Measurements from ENCODE around the gene KCNMB1. TPM values are rescaled to one million over a fixed set of nuclear protein-coding genes. Genes with fewer than 3 reads are reported as not detected.

KCNMB1 gene
- total RNA-seq, 1 experiment from 2014 or later = not detected

GRCh38 chr5:170333161-170333910 lies 55.8 kb downstream of the KCNMB1 start:
- Histone ChIP-seq H3K4me3 (ENCODE audit: low read length) (no peak overlapping the region), H2AFZ (ENCODE audit: low read length) (no peak overlapping the region), H3F3A (ENCODE audit: low read length, unreplicated experiment) (no peaks in the 10 kb centered on the region), H4K20me1 (ENCODE audit: low read length) (no peaks in the 10 kb centered on the region), H3K79me2 (ENCODE audit: low read length) (no peaks in the 10 kb centered on the region), H3K4me2 (ENCODE audit: low read length) (no peak overlapping the region), H3K27ac (ENCODE audit: low read length) (no peak overlapping the region), H3K9me2 (replicated peaks; ENCODE audit: low read length) (no peaks in the 10 kb centered on the region), H3K27me3 (ENCODE audit: low read length) (peaks cover 44% of the 10 kb centered on the region), H3K36me3 (ENCODE audit: low read depth, low read length) (no peaks in the 10 kb centered on the region), H3K4me1 (ENCODE audit: insufficient read depth, low read length) (no peaks in the 10 kb centered on the region), H3K9ac (ENCODE audit: low read length) (no peak overlapping the region), H3K9me3 (ENCODE audit: low read length) (no peaks in the 10 kb centered on the region)
- CTCF ChIA-PET = interaction anchor here (0.5 kb wide), 1 partner anchor 68 kb away, joined by 4 read pairs; no protein-coding TSS in a partner anchor
- DNase-seq = no peak
- TF ChIP-seq EZH2phosphoT487 (IDR thresholded peaks at IDR 0.05; ENCODE audit: borderline replicate concordance, low read length) (no peak), CTCF (conservative IDR thresholded peaks at IDR 0.05; ENCODE audit: low read depth, low read length) (no peak), EZH2 (IDR thresholded peaks at IDR 0.05; ENCODE audit: low read length, unreplicated experiment) (no peak)
- POLR2A ChIA-PET (ENCODE audit: unreplicated experiment) = no interaction called here
- intact Hi-C loops (cut with micrococcal nuclease) = no loop called here
- no peak for ATAC-seq
- BruUV-seq (replicated peaks) = no TSS peak

GRCh38 chr5:170332058-170332457 lies 57.1 kb downstream of the KCNMB1 start:
- Histone ChIP-seq H3K36me3 (ENCODE audit: low read depth, low read length) (no peaks in the 10 kb centered on the region), H3K4me2 (ENCODE audit: low read length) (no peak overlapping the region), H2AFZ (ENCODE audit: low read length) (no peak overlapping the region), H3K9ac (ENCODE audit: low read length) (no peak overlapping the region), H3K27ac (ENCODE audit: low read length) (no peak overlapping the region), H4K20me1 (ENCODE audit: low read length) (no peaks in the 10 kb centered on the region), H3F3A (ENCODE audit: low read length, unreplicated experiment) (no peaks in the 10 kb centered on the region), H3K4me1 (ENCODE audit: insufficient read depth, low read length) (no peaks in the 10 kb centered on the region), H3K27me3 (ENCODE audit: low read length) (peaks cover 33% of the 10 kb centered on the region), H3K9me2 (replicated peaks; ENCODE audit: low read length) (no peaks in the 10 kb centered on the region), H3K9me3 (ENCODE audit: low read length) (no peaks in the 10 kb centered on the region), H3K4me3 (ENCODE audit: low read length) (no peak overlapping the region), H3K79me2 (ENCODE audit: low read length) (no peaks in the 10 kb centered on the region)
- no TSS peak for BruUV-seq (replicated peaks)
- ATAC-seq (no peak), DNase-seq (no peak)
- POLR2A ChIA-PET (ENCODE audit: unreplicated experiment) = no interaction called here
- CTCF ChIA-PET = no interaction called here
- TF ChIP-seq CTCF (conservative IDR thresholded peaks at IDR 0.05; ENCODE audit: low read depth, low read length) (no peak), EZH2phosphoT487 (IDR thresholded peaks at IDR 0.05; ENCODE audit: borderline replicate concordance, low read length) (no peak), EZH2 (IDR thresholded peaks at IDR 0.05; ENCODE audit: low read length, unreplicated experiment) (no peak)
- intact Hi-C loops (cut with micrococcal nuclease) = no loop called here

- intact Hi-C loops (cut with micrococcal nuclease) = no loop called here
- H3K9me3 ChIP-seq (ENCODE audit: low read length) = no peaks in the 10 kb centered on the region
- ATAC-seq (no peak), DNase-seq (no peak)
- ChIA-PET CTCF (no interaction called here), POLR2A (ENCODE audit: unreplicated experiment) (no interaction called here)
- no peaks in the 10 kb centered on the region for H3K4me1 ChIP-seq (ENCODE audit: insufficient read depth, low read length)
- no peaks in the 10 kb centered on the region for H3K9me2 ChIP-seq (replicated peaks; ENCODE audit: low read length)
- no peak for TF ChIP-seq EZH2 (IDR thresholded peaks at IDR 0.05; ENCODE audit: low read length, unreplicated experiment)
- TF ChIP-seq CTCF (conservative IDR thresholded peaks at IDR 0.05; ENCODE audit: low read depth, low read length) = no peak
- no peak for TF ChIP-seq EZH2phosphoT487 (IDR thresholded peaks at IDR 0.05; ENCODE audit: borderline replicate concordance, low read length)
- H2AFZ ChIP-seq (ENCODE audit: low read length) = no peak overlapping the region
- no peak overlapping the region for H3K27ac ChIP-seq (ENCODE audit: low read length)
- H3K27me3 ChIP-seq (ENCODE audit: low read length) = peaks cover 22% of the 10 kb centered on the region; the same call in 1 of the 2 replicates
- H3K36me3 ChIP-seq (ENCODE audit: low read depth, low read length) = no peaks in the 10 kb centered on the region
- H3K4me3 ChIP-seq (ENCODE audit: low read length) = no peak overlapping the region
- no TSS peak for BruUV-seq (replicated peaks)
- no peaks in the 10 kb centered on the region for H4K20me1 ChIP-seq (ENCODE audit: low read length)
- H3K79me2 ChIP-seq (ENCODE audit: low read length) = no peaks in the 10 kb centered on the region
- H3K4me2 ChIP-seq (ENCODE audit: low read length) = no peak overlapping the region
- H3F3A ChIP-seq (ENCODE audit: low read length, unreplicated experiment) = no peaks in the 10 kb centered on the region
- no peak overlapping the region for H3K9ac ChIP-seq (ENCODE audit: low read length)
Observed at GRCh38 chr5:170330568-170331054, 58.6 kb downstream of the KCNMB1 start.

Data from PC-3 (cell line).